Trophoblast cell (in vitro differentiated cells and primary cell): ENCODE results near the gene AMACR.

Experiments
- DNase-seq, 2 donors: peaks; one replicate each; pipeline ENCODE4 v3.0.0-alpha.2; 2016
- H2AFZ ChIP-seq: 2 replicates; pipeline ENCODE4 v1.6.1; 2013; ENCODE audit warnings: low read length, moderate library complexity, mild to moderate bottlenecking; ENCODE audit not compliant: insufficient read depth, poor library complexity
- H2AK5ac ChIP-seq: 2 replicates; pipeline ENCODE4 v1.6.1; 2013; ENCODE audit warnings: mild to moderate bottlenecking, low read length
- H2BK120ac ChIP-seq: 2 replicates; pipeline ENCODE4 v1.6.1; 2013; ENCODE audit warnings: low read length, mild to moderate bottlenecking, moderate library complexity; ENCODE audit not compliant: insufficient read depth, poor library complexity
- H2BK12ac ChIP-seq: 2 replicates; pipeline ENCODE4 v1.6.1; 2013; ENCODE audit warnings: mild to moderate bottlenecking, low read length, moderate library complexity
- H2BK5ac ChIP-seq: 2 replicates; pipeline ENCODE4 v1.6.1; 2013; ENCODE audit warnings: low read length, low read depth, moderate library complexity, mild to moderate bottlenecking; ENCODE audit not compliant: poor library complexity
- H3K14ac ChIP-seq: 2 replicates; pipeline ENCODE4 v1.6.1; 2013; ENCODE audit warnings: mild to moderate bottlenecking, low read length
- H3K18ac ChIP-seq: 2 replicates; pipeline ENCODE4 v1.6.1; 2013; ENCODE audit warnings: mild to moderate bottlenecking, low read length
- H3K23ac ChIP-seq: 2 replicates; pipeline ENCODE4 v1.6.1; 2013; ENCODE audit warnings: low read length
- H3K27ac ChIP-seq: 2 replicates; pipeline ENCODE4 v1.5.1; 2013; ENCODE audit warnings: low read depth, mild to moderate bottlenecking, inconsistent platforms, low read length, moderate library complexity
- H3K27me3 ChIP-seq: 2 replicates; pipeline ENCODE4 v1.6.1; 2013; ENCODE audit warnings: inconsistent platforms, mild to moderate bottlenecking, low read length, moderate library complexity; ENCODE audit not compliant: insufficient read depth
- H3K36me3 ChIP-seq, 2 experiments: 1 replicate in 1 of 2; 2 replicates in 1 of 2; pipeline ENCODE4 v1.6.1; 2013; ENCODE audit warnings: low read length in 2 of 2, mild to moderate bottlenecking in 2 of 2, moderate library complexity in 1 of 2; ENCODE audit not compliant: insufficient read depth in 2 of 2, control insufficient read depth in 1 of 2
- H3K4ac ChIP-seq: 2 replicates; pipeline ENCODE4 v1.6.1; 2013; ENCODE audit warnings: low read depth, mild to moderate bottlenecking, low read length, moderate library complexity
- H3K4me1 ChIP-seq, 2 experiments: 1 replicate in 1 of 2; 2 replicates in 1 of 2; pipeline ENCODE4 v1.6.1; 2013; ENCODE audit warnings: low read length in 2 of 2, mild to moderate bottlenecking in 2 of 2, moderate library complexity in 1 of 2; ENCODE audit not compliant: insufficient read depth in 2 of 2, control insufficient read depth in 1 of 2
- H3K4me2 ChIP-seq: 2 replicates; pipeline ENCODE4 v1.6.1; 2013; ENCODE audit warnings: inconsistent platforms, mild to moderate bottlenecking, low read length, moderate library complexity
- H3K4me3 ChIP-seq: 2 replicates; pipeline ENCODE4 v1.5.1; 2013; ENCODE audit warnings: mild to moderate bottlenecking, low read depth, low read length, inconsistent platforms
- H3K79me1 ChIP-seq: one replicate; pipeline ENCODE4 v1.6.1; 2013; ENCODE audit warnings: low read length
- H3K79me2 ChIP-seq: 2 replicates; pipeline ENCODE4 v1.6.1; 2013; ENCODE audit warnings: low read length, mild to moderate bottlenecking; ENCODE audit not compliant: control insufficient read depth, insufficient read depth, poor library complexity
- H3K9ac ChIP-seq: 2 replicates; pipeline ENCODE4 v1.6.1; 2013; ENCODE audit warnings: mild to moderate bottlenecking, low read length
- H3K9me3 ChIP-seq: 2 replicates; pipeline ENCODE4 v1.6.1; 2013; ENCODE audit warnings: low read depth, mild to moderate bottlenecking, control low read depth, inconsistent platforms, low read length; ENCODE audit not compliant: insufficient read depth
- H4K12ac ChIP-seq: 2 replicates; pipeline ENCODE4 v1.6.1; 2013; ENCODE audit warnings: low read depth, mild to moderate bottlenecking, low read length, moderate library complexity
- H4K8ac ChIP-seq: 2 replicates; pipeline ENCODE4 v1.6.1; 2013; ENCODE audit warnings: low read depth, mild to moderate bottlenecking, low read length, moderate library complexity
- H4K91ac ChIP-seq: one replicate; pipeline ENCODE4 v1.6.1; 2013; ENCODE audit warnings: low read depth, mild to moderate bottlenecking, low read length, moderate library complexity
- WGBS: extraction: QIAGEN DNeasy Blood & Tissue Kit; methylation state at CpG from one replicate; pipeline ENCODE4 v1.1.7; 2013; ENCODE audit warnings: missing lambda C conversion rate; ENCODE audit not compliant: insufficient read length, insufficient coverage; ENCODE audit errors: extremely low coverage; 5-methylcytosine and 5-hydroxymethylcytosine counted together

Gene AMACR

DNA sequence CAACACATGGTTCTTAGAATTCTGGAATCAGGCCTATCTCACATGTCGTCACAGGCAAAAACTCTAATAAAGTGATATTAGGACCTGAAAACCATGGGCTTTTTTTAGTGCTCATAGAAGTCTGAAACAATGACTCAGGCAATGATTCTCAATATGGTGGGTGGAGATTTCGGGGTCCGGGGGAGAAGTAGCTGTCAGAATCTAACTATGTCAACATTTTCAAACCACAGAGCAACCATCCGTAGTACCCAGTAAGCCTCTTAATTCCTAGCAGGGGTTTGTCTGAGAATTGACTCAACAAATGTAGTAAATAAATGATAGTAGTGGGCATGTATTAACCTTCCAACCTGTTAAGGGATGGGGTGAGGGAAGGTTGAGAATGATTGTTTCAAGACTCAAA lies 2.6 kb downstream of the AMACR start:
- Histone ChIP-seq H2AK5ac (no peak overlapping the region), H3K4me1 (peaks cover 4 to 5% of the 10 kb centered on the region in 2 experiments), H3K27ac (no peak overlapping the region), H3K14ac (no peak overlapping the region), H3K4me2 (no peak overlapping the region), H2BK12ac (no peak overlapping the region), H3K79me1 (peaks cover 8% of the 10 kb centered on the region), H4K8ac (no peak overlapping the region), H3K23ac (no peak overlapping the region), H3K36me3 (peaks cover 0 to 8% of the 10 kb centered on the region in 2 experiments), H3K9me3 (no peaks in the 10 kb centered on the region), H3K27me3 (no peaks in the 10 kb centered on the region), H3K9ac (no peak overlapping the region), H3K4me3 (no peak overlapping the region), H2AFZ (no peak overlapping the region), H4K12ac (no peak overlapping the region), H3K4ac (no peak overlapping the region), H3K18ac (no peak overlapping the region), H4K91ac (no peak overlapping the region), H2BK5ac (no peak overlapping the region), H2BK120ac (no peak overlapping the region), H3K79me2 (peaks cover 6% of the 10 kb centered on the region)
- WGBS: no CpG with 5 or more reads among the region's 4 CpGs
- DNase-seq: no peak

DNA sequence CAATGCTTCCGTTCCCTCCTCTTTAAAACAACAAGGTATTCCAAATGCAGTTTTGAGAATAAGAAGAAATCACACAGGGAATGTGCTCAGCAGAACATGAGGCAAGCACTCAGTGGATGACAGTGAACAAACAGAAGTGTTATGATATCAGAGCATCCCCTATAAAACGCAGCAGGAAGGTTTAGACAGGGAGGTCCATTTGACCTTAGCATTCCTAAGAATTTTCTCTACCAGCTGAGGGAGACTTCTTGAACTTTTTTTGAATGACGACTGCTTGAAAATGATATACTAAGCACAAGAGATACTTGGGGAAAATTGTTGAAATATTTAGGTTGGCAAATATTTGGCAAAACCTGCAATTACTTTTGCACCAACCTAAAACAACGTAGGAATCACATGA lies 3.9 kb downstream of the AMACR start:
- H2AFZ ChIP-seq: no peak overlapping the region
- DNase-seq: no peak
- no peak overlapping the region for H4K8ac ChIP-seq
- H2BK120ac ChIP-seq: no peak overlapping the region
- no peak overlapping the region for H2AK5ac ChIP-seq
- no peak overlapping the region for H3K18ac ChIP-seq
- no peak overlapping the region for H2BK12ac ChIP-seq
- no peaks in the 10 kb centered on the region for H3K9me3 ChIP-seq
- no peak overlapping the region for H3K4ac ChIP-seq
- H3K4me1 ChIP-seq: peaks cover 4 to 5% of the 10 kb centered on the region in 2 experiments
- peaks cover 6% of the 10 kb centered on the region for H3K79me2 ChIP-seq
- no peak overlapping the region for H3K4me2 ChIP-seq
- no peaks in the 10 kb centered on the region for H3K27me3 ChIP-seq
- H4K12ac ChIP-seq: no peak overlapping the region
- no peak overlapping the region for H3K27ac ChIP-seq
- no peak overlapping the region for H2BK5ac ChIP-seq
- H3K9ac ChIP-seq: no peak overlapping the region
- H3K23ac ChIP-seq: no peak overlapping the region
- peaks cover 0 to 8% of the 10 kb centered on the region in 2 experiments for H3K36me3 ChIP-seq
- WGBS: no CpG with 5 or more reads among the region's 4 CpGs
- H3K14ac ChIP-seq: no peak overlapping the region
- no peak overlapping the region for H3K4me3 ChIP-seq
- peaks cover 8% of the 10 kb centered on the region for H3K79me1 ChIP-seq
- H4K91ac ChIP-seq: no peak overlapping the region

DNA sequence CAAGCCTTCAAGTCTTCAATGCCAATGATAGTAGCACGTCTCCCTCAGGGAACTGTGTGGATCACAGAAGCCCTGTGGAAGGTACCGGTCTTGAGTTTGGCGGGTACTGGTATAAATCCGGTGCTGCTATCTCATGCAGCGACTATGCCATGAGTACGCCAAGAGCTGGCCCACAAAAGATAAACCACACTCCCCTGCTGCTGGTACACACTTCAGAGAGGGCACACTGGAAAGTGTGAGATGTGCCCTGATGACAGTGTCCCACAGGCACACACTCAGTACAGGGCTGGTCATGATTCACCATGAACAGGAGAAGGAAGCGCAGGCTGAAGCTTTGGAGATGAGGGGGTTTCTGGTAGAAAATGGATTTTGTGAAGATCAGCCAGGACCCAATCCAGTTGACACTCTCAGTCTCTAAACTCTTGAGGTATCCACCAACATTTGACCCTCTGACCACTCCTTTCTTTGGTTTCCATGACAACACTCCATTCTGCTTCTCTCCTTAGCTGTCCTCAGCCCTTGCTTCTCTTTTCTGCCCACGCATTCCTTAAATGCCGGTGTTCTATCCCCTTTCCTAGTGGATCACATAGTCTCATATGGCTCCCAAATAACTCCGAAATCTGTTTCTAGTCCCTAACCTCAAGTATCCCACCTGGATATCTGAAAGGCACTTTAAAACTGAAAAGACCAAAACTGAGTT lies 5.1 kb downstream of the AMACR start:
- Histone ChIP-seq H3K36me3 (peaks cover 0 to 8% of the 10 kb centered on the region in 2 experiments), H3K4me1 (peaks cover 4 to 5% of the 10 kb centered on the region in 2 experiments), H3K9me3 (no peaks in the 10 kb centered on the region), H2BK12ac (no peak overlapping the region), H3K23ac (no peak overlapping the region), H3K27me3 (no peaks in the 10 kb centered on the region), H3K4me3 (no peak overlapping the region), H2BK5ac (no peak overlapping the region), H3K14ac (no peak overlapping the region), H3K79me1 (peaks cover 4% of the 10 kb centered on the region), H3K27ac (no peak overlapping the region), H3K4me2 (no peak overlapping the region), H2BK120ac (no peak overlapping the region), H3K4ac (no peak overlapping the region), H4K91ac (no peak overlapping the region), H4K12ac (no peak overlapping the region), H2AK5ac (no peak overlapping the region), H4K8ac (no peak overlapping the region), H3K18ac (no peak overlapping the region), H3K79me2 (peaks cover 4% of the 10 kb centered on the region), H2AFZ (no peak overlapping the region), H3K9ac (no peak overlapping the region)
- WGBS: no CpG with 5 or more reads among the region's 10 CpGs
- DNase-seq: no peak

DNA sequence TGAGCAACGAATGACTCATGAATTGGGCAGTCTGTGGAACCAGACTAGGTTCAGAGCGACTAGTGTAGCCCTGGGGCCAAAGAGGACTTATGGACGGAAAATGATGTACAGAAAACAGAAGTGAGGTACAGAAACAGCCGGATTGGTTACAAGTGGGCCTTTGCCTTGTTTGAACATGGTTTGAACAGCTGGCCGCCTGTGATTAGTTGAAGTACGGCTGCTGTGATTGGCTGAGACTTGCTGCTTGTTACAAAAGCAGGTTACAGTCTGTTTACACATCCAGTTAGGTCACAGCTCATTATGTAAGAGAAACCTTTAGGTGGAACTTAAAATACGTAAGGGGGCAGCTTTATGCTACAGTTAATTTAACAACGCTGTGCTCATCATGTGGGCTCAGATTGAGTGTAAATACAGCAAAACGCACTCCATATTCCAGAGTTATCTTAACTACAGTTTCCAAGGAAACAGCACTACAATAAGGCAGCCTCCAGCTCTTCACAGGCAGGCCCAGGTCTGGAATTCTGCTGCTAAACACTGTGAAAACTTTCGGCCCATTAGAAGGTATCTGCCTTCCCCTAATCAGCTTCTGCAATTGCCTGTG lies 6.5 kb downstream of the AMACR start:
- no peak overlapping the region for H2AFZ ChIP-seq
- H3K9ac ChIP-seq: no peak overlapping the region
- no peak overlapping the region for H2BK120ac ChIP-seq
- no peak overlapping the region for H3K4me2 ChIP-seq
- H3K4me3 ChIP-seq: no peak overlapping the region
- no peaks in the 10 kb centered on the region for H3K27me3 ChIP-seq
- H3K9me3 ChIP-seq: no peaks in the 10 kb centered on the region
- no peak overlapping the region for H3K4ac ChIP-seq
- no peak overlapping the region for H4K12ac ChIP-seq
- no peak overlapping the region for H4K8ac ChIP-seq
- H3K14ac ChIP-seq: no peak overlapping the region
- H3K23ac ChIP-seq: no peak overlapping the region
- no peak overlapping the region for H4K91ac ChIP-seq
- no peak overlapping the region for H2AK5ac ChIP-seq
- H2BK5ac ChIP-seq: no peak overlapping the region
- WGBS: no CpG with 5 or more reads among the region's 10 CpGs
- no peak overlapping the region for H3K18ac ChIP-seq
- no peak overlapping the region for H2BK12ac ChIP-seq
- H3K79me2 ChIP-seq: no peaks in the 10 kb centered on the region
- no peak overlapping the region for H3K27ac ChIP-seq
- no peaks in the 10 kb centered on the region for H3K79me1 ChIP-seq
- DNase-seq: peak in 1 of 2 donors; percentile 7
- peaks cover 0 to 8% of the 10 kb centered on the region in 2 experiments for H3K36me3 ChIP-seq
- H3K4me1 ChIP-seq: no peaks in the 10 kb centered on the region
